Measurements from ENCODE around the gene GLRX5. TPM values are rescaled to one million over a fixed set of nuclear protein-coding genes. Genes with fewer than 3 reads are reported as not detected.

The GLRX5 gene
- total RNA-seq, 1 donor from 2014 or later = 27.2 TPM

- H3K4me3 ChIP-seq = peak within 1 kb of the TSS; percentile 72
- H3K27ac ChIP-seq = peak within 1 kb of the TSS; percentile 78
- ATAC-seq = peak; percentile 83
- no peaks in the 10 kb centered on the region for H3K9me3 ChIP-seq
- DNase-seq = peak; percentile 85
- peaks cover 61% of the 10 kb centered on the region for H3K4me1 ChIP-seq
- intact Hi-C loops (cut with DNase I) = no loop called here
- TF ChIP-seq CTCF (IDR thresholded peaks at IDR 0.05) = no peak
- H3K36me3 ChIP-seq = no peaks in the 10 kb centered on the region
- H3K27me3 ChIP-seq = no peaks in the 10 kb centered on the region
These were observed 18.2 kb upstream of the GLRX5 start, which contains the start of gene SYNE3 for GRCh38 chr14:95516554-95517181. TSS of gene SYNE3 (minus strand) at chr14:95516650. CDS start at chr14:95475821, 40,829 bp downstream.

GRCh38 chr14:95518045-95518751, 16.7 kb upstream of the GLRX5 start:
- no peak for TF ChIP-seq CTCF (IDR thresholded peaks at IDR 0.05)
- no peak for DNase-seq
- intact Hi-C loops (cut with DNase I) = no loop called here
- Histone ChIP-seq H3K27ac (peak overlapping the region; percentile 81), H3K36me3 (no peaks in the 10 kb centered on the region), H3K9me3 (no peaks in the 10 kb centered on the region), H3K4me1 (peaks cover 74% of the 10 kb centered on the region), H3K4me3 (no peak overlapping the region), H3K27me3 (no peaks in the 10 kb centered on the region)
- ATAC-seq = no peak

GRCh38 chr14:95519699-95520098, 15.2 kb upstream of the GLRX5 start:
- H3K27ac ChIP-seq = peak overlapping the region; percentile 81
- H3K4me3 ChIP-seq = no peak overlapping the region
- no peaks in the 10 kb centered on the region for H3K36me3 ChIP-seq
- H3K4me1 ChIP-seq = peaks cover 79% of the 10 kb centered on the region
- DNase-seq = no peak
- no peaks in the 10 kb centered on the region for H3K9me3 ChIP-seq
- intact Hi-C loops (cut with DNase I) = loop anchor here (5.0 kb wide), 1 partner anchor 77 kb away; no protein-coding TSS in a partner anchor
- H3K27me3 ChIP-seq = no peaks in the 10 kb centered on the region
- ATAC-seq = peak; percentile 32
- no peak for TF ChIP-seq CTCF (IDR thresholded peaks at IDR 0.05)

GRCh38 chr14:95520346-95520745, 14.5 kb upstream of the GLRX5 start:
- peaks cover 78% of the 10 kb centered on the region for H3K4me1 ChIP-seq
- no peak for TF ChIP-seq CTCF (IDR thresholded peaks at IDR 0.05)
- no peak for ATAC-seq

GRCh38 chr14:95521001-95521400, 13.8 kb upstream of the GLRX5 start:
- H3K4me1 ChIP-seq = peaks cover 76% of the 10 kb centered on the region
- no peak for DNase-seq
- no peak overlapping the region for H3K27ac ChIP-seq

More at GRCh38 chr14:95520346-95520745, 14.5 kb upstream of the GLRX5 start:
- DNase-seq = no peak
- intact Hi-C loops (cut with DNase I) = loop anchor here (5.0 kb wide), 1 partner anchor 78 kb away; no protein-coding TSS in a partner anchor
- H3K27ac ChIP-seq = peak overlapping the region; percentile 81
- H3K9me3 ChIP-seq = no peaks in the 10 kb centered on the region
- no peaks in the 10 kb centered on the region for H3K36me3 ChIP-seq
- no peaks in the 10 kb centered on the region for H3K27me3 ChIP-seq
- H3K4me3 ChIP-seq = no peak overlapping the region

More at GRCh38 chr14:95521001-95521400, 13.8 kb upstream of the GLRX5 start:
- H3K36me3 ChIP-seq = no peaks in the 10 kb centered on the region
- no peak for TF ChIP-seq CTCF (IDR thresholded peaks at IDR 0.05)
- no peaks in the 10 kb centered on the region for H3K9me3 ChIP-seq
- no peak overlapping the region for H3K4me3 ChIP-seq
- no peaks in the 10 kb centered on the region for H3K27me3 ChIP-seq
- intact Hi-C loops (cut with DNase I) = loop anchor here (5.0 kb wide), 1 partner anchor 79 kb away; no protein-coding TSS in a partner anchor
- no peak for ATAC-seq

All from upper lobe of right lung (tissue), 1 donor.